Peyer's patch (tissue), 4 donors: ENCODE results near the gene UBE2F. TPM values are rescaled to one million over a fixed set of nuclear protein-coding genes. Genes with fewer than 3 reads are reported as not detected.

ENCODE experiments used
- DNase-seq, 3 donors: peaks; one replicate each; pipeline ENCODE4 v3.0.0-alpha.2; 2017 to 2019
- H3K27ac ChIP-seq, 4 donors: fragments of 200-600 bp; sonication (generic); one replicate each; pipeline ENCODE4 v1.5.1; 2016 to 2019
- H3K27me3 ChIP-seq, 2 donors: fragments of 200-600 bp; sonication (generic); one replicate each; pipeline ENCODE4 v1.5.1; 2019
- H3K36me3 ChIP-seq, 3 donors: fragments of 200-600 bp; sonication (generic); one replicate each; pipeline ENCODE4 v1.5.1; 2016 to 2019
- H3K4me1 ChIP-seq, 4 donors: fragments of 200-600 bp; sonication (generic); one replicate each; pipeline ENCODE4 v1.5.1; 2016 to 2019
- H3K4me3 ChIP-seq, 4 donors: fragments of 200-600 bp; sonication (generic); 1 replicate in 3 of 4; 2 replicates in 1 of 4; pipeline ENCODE4 v1.5.1; 2016 to 2019; ENCODE audit warnings: mild to moderate bottlenecking in 1 of 4
- H3K9me3 ChIP-seq, 4 donors: fragments of 200-600 bp; sonication (generic); one replicate each; pipeline ENCODE4 v1.5.1; 2016 to 2019; ENCODE audit warnings: mild to moderate bottlenecking in 1 of 4
- POLR2A ChIP-seq, 2 donors: fragments of 450-650 bp; IDR thresholded peaks; one replicate each; pipeline ENCODE4 v1.5.1; 2017; ENCODE audit warnings: antibody characterized with exemption in 2 of 2, mild to moderate bottlenecking in 2 of 2, moderate library complexity in 2 of 2
- total RNA-seq, 4 donors: library from RNA; depleted of rRNA; stranded (reverse); fragments of >200 nt; gene quantifications; one replicate each; pipeline ENCODE4 v1.1.0, GENCODE V29; 2016
- TF ChIP-seq, protein P1 (sequence below), 6 experiments: fragments of 450-650 bp in 4 of 6; fragments of 200-600 bp in 2 of 6; sonication (generic) in 1 of 6; IDR thresholded peaks; one replicate each; pipeline ENCODE4 v1.5.1; 2017 to 2019; ENCODE audit warnings: antibody characterized with exemption in 6 of 6, mild to moderate bottlenecking in 3 of 6, moderate library complexity in 1 of 6

Gene UBE2F
- total RNA-seq, 4 donors from 2014 or later, result 21.5 to 67.7 (median 50.3) TPM

DNA sequence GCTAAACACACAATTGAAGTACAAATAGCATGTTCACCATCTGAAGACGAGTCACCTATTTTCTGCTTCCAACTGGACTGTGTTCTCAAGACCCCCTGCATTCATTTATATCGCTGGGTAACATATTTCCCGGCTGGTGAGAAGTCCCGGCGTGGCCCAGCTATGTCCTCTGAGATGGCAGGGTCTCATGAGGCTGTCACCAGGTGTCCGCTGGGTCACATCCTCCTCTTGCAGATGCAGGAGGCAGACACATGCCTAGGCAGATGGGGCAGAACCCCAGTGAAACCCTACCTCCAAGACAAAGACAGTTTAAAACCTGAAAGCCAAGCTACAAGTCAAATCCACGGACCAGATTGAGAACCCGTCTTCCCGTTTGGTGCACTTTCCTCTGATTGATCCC lies 36.8 kb upstream of the UBE2F start:
- H3K9me3 ChIP-seq, result no peaks in the 10 kb centered on the region
- H3K4me3 ChIP-seq, result no peak overlapping the region
- no peaks in the 10 kb centered on the region for H3K27me3 ChIP-seq
- H3K4me1 ChIP-seq, result peaks cover 0 to 9% (median 0%) of the 10 kb centered on the region in 4 donors
- no peak overlapping the region for H3K27ac ChIP-seq
- TF ChIP-seq, protein P1, sequence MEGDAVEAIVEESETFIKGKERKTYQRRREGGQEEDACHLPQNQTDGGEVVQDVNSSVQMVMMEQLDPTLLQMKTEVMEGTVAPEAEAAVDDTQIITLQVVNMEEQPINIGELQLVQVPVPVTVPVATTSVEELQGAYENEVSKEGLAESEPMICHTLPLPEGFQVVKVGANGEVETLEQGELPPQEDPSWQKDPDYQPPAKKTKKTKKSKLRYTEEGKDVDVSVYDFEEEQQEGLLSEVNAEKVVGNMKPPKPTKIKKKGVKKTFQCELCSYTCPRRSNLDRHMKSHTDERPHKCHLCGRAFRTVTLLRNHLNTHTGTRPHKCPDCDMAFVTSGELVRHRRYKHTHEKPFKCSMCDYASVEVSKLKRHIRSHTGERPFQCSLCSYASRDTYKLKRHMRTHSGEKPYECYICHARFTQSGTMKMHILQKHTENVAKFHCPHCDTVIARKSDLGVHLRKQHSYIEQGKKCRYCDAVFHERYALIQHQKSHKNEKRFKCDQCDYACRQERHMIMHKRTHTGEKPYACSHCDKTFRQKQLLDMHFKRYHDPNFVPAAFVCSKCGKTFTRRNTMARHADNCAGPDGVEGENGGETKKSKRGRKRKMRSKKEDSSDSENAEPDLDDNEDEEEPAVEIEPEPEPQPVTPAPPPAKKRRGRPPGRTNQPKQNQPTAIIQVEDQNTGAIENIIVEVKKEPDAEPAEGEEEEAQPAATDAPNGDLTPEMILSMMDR (IDR thresholded peaks at IDR 0.05), result no peak
- no peak for TF ChIP-seq POLR2A (IDR thresholded peaks at IDR 0.05)
- no peaks in the 10 kb centered on the region for H3K36me3 ChIP-seq
- DNase-seq, result no peak

DNA sequence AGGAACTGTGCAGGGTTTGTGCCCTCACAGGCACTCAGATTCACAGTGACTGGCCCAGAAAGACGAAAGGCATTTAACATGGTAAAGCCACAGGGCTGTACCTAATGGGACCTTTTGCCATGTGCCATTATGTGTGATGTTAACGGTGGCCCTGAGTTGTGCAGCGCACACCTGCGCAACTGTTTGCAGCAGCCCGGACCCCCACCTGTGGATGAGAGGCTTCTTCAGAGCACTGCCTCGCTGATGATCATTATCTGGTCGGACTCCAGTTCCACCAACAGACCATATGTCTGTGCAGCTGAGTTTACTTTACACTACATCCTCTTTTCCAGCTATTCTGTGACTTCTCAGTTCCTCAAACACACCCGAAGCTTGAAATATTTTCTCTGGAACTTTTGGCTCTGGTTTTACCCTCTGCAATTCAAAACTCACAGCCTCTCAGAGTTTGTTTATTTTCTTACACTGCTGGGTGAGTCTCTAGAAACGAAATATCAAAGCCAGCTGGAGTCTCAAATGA lies 35.6 kb upstream of the UBE2F start:
- H3K27ac ChIP-seq, result peak overlapping the region in 2 of 4 donors; percentile 42 to 43

DNA sequence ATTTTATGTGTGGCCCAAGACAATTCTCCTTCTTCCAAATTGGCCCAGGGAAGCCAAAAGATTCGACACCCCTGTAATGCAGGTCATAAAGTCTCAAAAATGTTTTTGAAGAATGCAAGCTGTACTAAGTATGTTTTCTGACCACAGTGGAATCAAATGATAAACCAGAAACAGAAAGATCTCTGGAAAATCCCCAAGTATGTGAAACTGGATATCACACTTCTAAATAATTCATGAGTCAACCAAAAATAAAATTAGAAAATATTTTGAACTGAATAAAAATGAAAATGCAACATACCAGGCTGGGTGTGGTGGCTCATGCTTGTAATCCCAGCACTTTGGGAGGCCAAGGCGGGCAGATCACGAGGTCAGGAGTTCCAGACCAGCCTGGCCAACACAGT lies 34.1 kb upstream of the UBE2F start:
- H3K4me1 ChIP-seq, result peaks cover 0 to 9% (median 0%) of the 10 kb centered on the region in 4 donors
- DNase-seq, result no peak
- no peaks in the 10 kb centered on the region for H3K27me3 ChIP-seq
- H3K9me3 ChIP-seq, result no peaks in the 10 kb centered on the region
- no peaks in the 10 kb centered on the region for H3K36me3 ChIP-seq
- no peak overlapping the region for H3K27ac ChIP-seq
- no peak overlapping the region for H3K4me3 ChIP-seq
- TF ChIP-seq POLR2A (IDR thresholded peaks at IDR 0.05), result no peak
- TF ChIP-seq, protein P1 (IDR thresholded peaks at IDR 0.05), result no peak

More for the DNA sequence above, 35.6 kb upstream of the UBE2F start:
- TF ChIP-seq, protein P1 (IDR thresholded peaks at IDR 0.05), result no peak
- no peak for TF ChIP-seq POLR2A (IDR thresholded peaks at IDR 0.05)
- no peak overlapping the region for H3K4me3 ChIP-seq
- DNase-seq, result no peak
- H3K9me3 ChIP-seq, result no peaks in the 10 kb centered on the region
- no peaks in the 10 kb centered on the region for H3K27me3 ChIP-seq
- H3K4me1 ChIP-seq, result peaks cover 0 to 9% (median 0%) of the 10 kb centered on the region in 4 donors
- H3K36me3 ChIP-seq, result no peaks in the 10 kb centered on the region

DNA sequence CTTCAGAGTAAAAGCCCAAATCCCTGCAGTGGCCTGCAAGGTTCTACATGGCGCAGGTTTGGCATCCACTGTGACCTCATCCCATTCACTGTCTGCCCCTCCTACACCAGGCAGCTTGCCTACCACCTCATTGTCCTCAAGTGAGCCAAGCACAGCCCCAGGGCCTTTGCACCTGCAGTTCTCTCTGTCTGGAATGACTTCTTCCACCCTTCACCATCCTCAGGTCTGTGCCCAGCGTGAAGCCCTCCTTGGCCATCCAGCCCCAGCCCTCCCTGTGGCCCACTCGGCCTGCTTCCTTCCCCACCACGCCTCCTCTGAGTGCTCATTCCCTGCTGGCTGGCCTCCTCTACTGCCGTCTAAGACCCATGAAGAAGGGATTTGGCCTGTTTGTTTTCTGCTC lies 32.6 kb upstream of the UBE2F start:
- H3K36me3 ChIP-seq, result no peaks in the 10 kb centered on the region
- H3K27me3 ChIP-seq, result no peaks in the 10 kb centered on the region
- H3K27ac ChIP-seq, result no peak overlapping the region
- H3K4me3 ChIP-seq, result no peak overlapping the region
- no peak for DNase-seq
- TF ChIP-seq, protein P1 (IDR thresholded peaks at IDR 0.05), result no peak
- no peak for TF ChIP-seq POLR2A (IDR thresholded peaks at IDR 0.05)
- peaks cover 0 to 9% (median 0%) of the 10 kb centered on the region in 4 donors for H3K4me1 ChIP-seq
- H3K9me3 ChIP-seq, result no peaks in the 10 kb centered on the region

DNA sequence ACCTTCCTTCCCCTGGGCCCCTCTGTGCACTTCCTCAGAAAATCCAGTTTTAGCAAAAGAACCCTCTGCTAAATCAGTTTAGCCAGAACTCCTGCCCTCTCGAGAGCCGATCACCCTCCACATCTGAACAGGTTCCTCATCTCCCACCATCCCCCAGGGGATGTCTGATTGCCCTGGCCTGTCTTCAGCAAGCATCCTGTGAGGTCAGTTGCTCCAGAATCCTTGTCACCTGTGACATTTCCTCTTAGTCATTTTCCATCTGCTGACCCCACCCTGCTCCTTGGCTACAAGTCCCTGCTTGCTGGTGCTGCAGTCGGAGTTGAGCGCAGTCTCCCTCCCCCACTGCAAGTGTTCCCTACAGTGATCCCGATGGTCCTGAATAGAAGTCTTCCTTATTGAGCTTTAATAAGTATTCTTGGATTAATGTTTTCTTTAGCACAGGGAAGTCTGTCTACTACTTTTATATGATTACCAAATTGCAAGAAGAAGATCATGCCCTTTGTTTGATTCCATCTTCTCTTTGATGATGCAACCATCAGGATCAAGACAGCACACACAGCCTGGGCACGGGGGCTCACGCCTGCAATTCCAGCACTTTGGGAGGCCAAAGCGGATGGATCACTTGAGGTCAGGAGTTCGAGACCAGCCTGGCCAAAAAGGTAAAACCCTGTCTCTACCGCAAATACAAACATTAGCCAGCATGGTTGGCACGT lies 30.9 kb upstream of the UBE2F start:
- Histone ChIP-seq H3K4me3 (no peak overlapping the region), H3K27me3 (no peaks in the 10 kb centered on the region), H3K4me1 (peaks cover 0 to 8% (median 0%) of the 10 kb centered on the region in 4 donors), H3K36me3 (no peaks in the 10 kb centered on the region), H3K9me3 (no peaks in the 10 kb centered on the region), H3K27ac (no peak overlapping the region)
- DNase-seq, result no peak
- TF ChIP-seq, protein P1 (IDR thresholded peaks at IDR 0.05), result no peak
- TF ChIP-seq POLR2A (IDR thresholded peaks at IDR 0.05), result no peak
